Hepatocyte (in vitro differentiated cells): ENCODE measurements around the gene CALY. TPM values are rescaled to one million over a fixed set of nuclear protein-coding genes. Genes with fewer than 3 reads are reported as not detected.

ENCODE experiments used
- DNase-seq: peaks from one replicate; pipeline ENCODE4 v3.0.0-alpha.2; 2016; ENCODE audit warnings: low spot score
- H2AFZ ChIP-seq: fragments of 200-600 bp; sonication (generic); 2 replicates; pipeline ENCODE4 v1.6.0; 2016; ENCODE audit warnings: antibody characterized with exemption, mild to moderate bottlenecking
- H3K27ac ChIP-seq: fragments of 200-600 bp; sonication (generic); 2 replicates; pipeline ENCODE4 v1.5.1; 2016; ENCODE audit warnings: mild to moderate bottlenecking
- H3K27me3 ChIP-seq: fragments of 200-600 bp; sonication (generic); 2 replicates; pipeline ENCODE4 v1.6.1; 2016
- H3K36me3 ChIP-seq: fragments of 200-600 bp; sonication (generic); replicated peaks from 2 replicates; pipeline ENCODE4 v1.5.1; 2016; ENCODE audit warnings: low read depth; ENCODE audit not compliant: insufficient read depth
- H3K4me1 ChIP-seq: fragments of 200-600 bp; sonication (generic); 2 replicates; pipeline ENCODE4 v1.5.1; 2016; ENCODE audit warnings: mild to moderate bottlenecking, moderate library complexity; ENCODE audit not compliant: insufficient read depth
- H3K4me2 ChIP-seq: fragments of 200-600 bp; sonication (generic); 2 replicates; pipeline ENCODE4 v1.6.0; 2016
- H3K4me3 ChIP-seq: fragments of 200-600 bp; sonication (generic); 2 replicates; pipeline ENCODE4 v1.5.1; 2016; ENCODE audit warnings: mild to moderate bottlenecking
- H3K79me2 ChIP-seq: fragments of 200-600 bp; sonication (generic); 2 replicates; pipeline ENCODE4 v1.6.0; 2017; ENCODE audit warnings: mild to moderate bottlenecking
- H3K9me2 ChIP-seq: fragments of 200-600 bp; sonication (generic); replicated peaks from 2 replicates; pipeline ENCODE4 v1.6.0; 2017; ENCODE audit warnings: mild to moderate bottlenecking; ENCODE audit not compliant: insufficient read depth
- H3K9me3 ChIP-seq: fragments of 200-600 bp; sonication (generic); 2 replicates; pipeline ENCODE4 v1.5.1; 2016; ENCODE audit warnings: low read depth, mild to moderate bottlenecking
- H4K20me1 ChIP-seq: fragments of 200-600 bp; sonication (generic); 2 replicates; pipeline ENCODE4 v1.6.0; 2016; ENCODE audit warnings: mild to moderate bottlenecking; ENCODE audit not compliant: insufficient read depth, poor library complexity, severe bottlenecking
- EZH2 ChIP-seq: fragments of 200-600 bp; sonication (generic); IDR thresholded peaks from 2 replicates; pipeline ENCODE4 v1.6.1; 2016; ENCODE audit warnings: antibody characterized with exemption, mild to moderate bottlenecking, borderline replicate concordance
- EZH2phosphoT487 ChIP-seq: fragments of 200-600 bp; sonication (generic); IDR thresholded peaks from one replicate; pipeline ENCODE4 v1.6.1; 2018; ENCODE audit warnings: antibody characterized with exemption, mild to moderate bottlenecking, low read depth, moderate library complexity; ENCODE audit not compliant: unreplicated experiment, severe bottlenecking
- WGBS: methylation state at CpG from one replicate; pipeline ENCODE4 v1.1.6; 2016; ENCODE audit warnings: low lambda C conversion rate; ENCODE audit errors: missing lambda C conversion rate; 5-methylcytosine and 5-hydroxymethylcytosine counted together
- polyA plus RNA-seq: library from polyadenylated mRNA; unstranded; fragments of >200 nt; fragmentation: Nextera tagmentation; extraction: Ambion mirVana; gene quantifications from 2 replicates; pipeline ENCODE4 v1.2.1, GENCODE V29; 2016
- total RNA-seq: library from RNA; depleted of rRNA; stranded (reverse); fragments of >200 nt; gene quantifications from 2 replicates; pipeline ENCODE4 v1.2.3, GENCODE V29; 2014
- TF ChIP-seq, protein P1 (sequence below): fragments of 200-600 bp; sonication (generic); IDR thresholded peaks from 2 replicates; pipeline ENCODE4 v1.5.1; 2016; ENCODE audit warnings: antibody characterized with exemption, mild to moderate bottlenecking; ENCODE audit not compliant: poor library complexity

CALY gene
- total and polyA plus RNA-seq, 2 experiments from 2014 or later: 2.3 to 3.7 TPM

DNA sequence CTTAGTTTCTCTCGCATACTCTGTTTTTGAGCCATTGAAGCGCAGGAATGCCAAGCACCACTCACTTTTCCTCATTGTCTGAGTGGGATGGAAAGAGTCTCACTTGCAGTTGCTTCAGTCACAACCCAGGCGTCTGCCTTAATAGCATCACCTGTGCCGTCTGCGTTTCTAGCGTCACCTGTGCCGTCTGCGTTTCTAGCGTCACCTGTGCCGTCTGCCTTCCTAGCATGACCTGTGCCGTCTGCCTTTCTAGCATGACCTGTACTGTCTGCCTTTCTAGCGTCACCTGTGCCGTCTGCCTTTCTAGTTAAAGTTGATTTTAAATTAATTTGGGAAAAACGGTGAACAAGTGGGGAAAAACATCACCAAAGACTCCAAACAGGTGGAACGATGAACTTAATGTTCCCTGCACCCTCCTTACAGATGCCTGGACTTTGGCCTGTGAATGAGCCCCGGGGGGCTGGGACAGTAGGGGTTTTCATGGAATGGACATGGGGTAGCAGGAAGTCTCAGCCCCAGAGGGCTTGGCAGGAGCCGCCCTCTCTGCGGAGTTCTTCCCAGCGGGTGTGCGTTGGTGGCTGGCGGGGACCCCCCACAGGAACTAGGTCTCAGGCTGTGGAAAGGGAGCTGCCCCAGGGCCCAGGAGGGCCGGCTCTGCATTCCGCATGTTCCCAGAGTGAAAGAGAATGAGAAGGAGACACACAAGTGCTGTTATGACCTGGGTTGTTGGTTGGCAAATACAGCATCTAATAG, 24.5 kb downstream of the CALY start:
- Histone ChIP-seq H3K9me2 (no peaks in the 10 kb centered on the region), H2AFZ (no peak overlapping the region), H3K4me2 (no peak overlapping the region), H3K27me3 (no peaks in the 10 kb centered on the region), H3K4me3 (no peak overlapping the region), H3K36me3 (no peaks in the 10 kb centered on the region), H3K9me3 (no peaks in the 10 kb centered on the region), H4K20me1 (peaks cover 7% of the 10 kb centered on the region), H3K27ac (no peak overlapping the region), H3K4me1 (peaks cover 4% of the 10 kb centered on the region), H3K79me2 (peaks cover 12% of the 10 kb centered on the region)
- DNase-seq: no peak
- TF ChIP-seq EZH2phosphoT487 (no peak), EZH2 (no peak)
- TF ChIP-seq, protein P1, sequence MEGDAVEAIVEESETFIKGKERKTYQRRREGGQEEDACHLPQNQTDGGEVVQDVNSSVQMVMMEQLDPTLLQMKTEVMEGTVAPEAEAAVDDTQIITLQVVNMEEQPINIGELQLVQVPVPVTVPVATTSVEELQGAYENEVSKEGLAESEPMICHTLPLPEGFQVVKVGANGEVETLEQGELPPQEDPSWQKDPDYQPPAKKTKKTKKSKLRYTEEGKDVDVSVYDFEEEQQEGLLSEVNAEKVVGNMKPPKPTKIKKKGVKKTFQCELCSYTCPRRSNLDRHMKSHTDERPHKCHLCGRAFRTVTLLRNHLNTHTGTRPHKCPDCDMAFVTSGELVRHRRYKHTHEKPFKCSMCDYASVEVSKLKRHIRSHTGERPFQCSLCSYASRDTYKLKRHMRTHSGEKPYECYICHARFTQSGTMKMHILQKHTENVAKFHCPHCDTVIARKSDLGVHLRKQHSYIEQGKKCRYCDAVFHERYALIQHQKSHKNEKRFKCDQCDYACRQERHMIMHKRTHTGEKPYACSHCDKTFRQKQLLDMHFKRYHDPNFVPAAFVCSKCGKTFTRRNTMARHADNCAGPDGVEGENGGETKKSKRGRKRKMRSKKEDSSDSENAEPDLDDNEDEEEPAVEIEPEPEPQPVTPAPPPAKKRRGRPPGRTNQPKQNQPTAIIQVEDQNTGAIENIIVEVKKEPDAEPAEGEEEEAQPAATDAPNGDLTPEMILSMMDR: no peak
- 94% methylated on average over 23 of the region's 23 CpGs for WGBS

DNA sequence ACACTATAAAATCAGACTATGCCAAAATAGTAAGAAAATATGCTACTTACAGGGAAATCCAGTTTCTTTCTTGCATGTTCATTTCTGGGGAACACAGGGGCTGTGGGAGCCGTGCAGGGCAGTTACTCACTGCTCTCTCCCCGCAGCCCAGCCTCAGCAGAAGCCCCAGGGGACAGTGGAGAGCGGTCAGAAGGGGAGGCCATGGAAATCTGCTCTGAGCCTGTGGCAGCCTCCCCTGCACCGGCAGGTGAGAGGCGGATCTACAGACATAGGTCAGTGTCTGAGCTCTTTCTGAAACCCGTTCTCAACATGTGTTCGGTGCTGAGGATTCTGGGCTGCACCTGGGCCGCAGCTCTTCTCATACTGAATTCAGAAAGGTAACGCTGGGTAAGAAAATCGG, 25.1 kb downstream of the CALY start:
- H3K36me3 ChIP-seq: no peaks in the 10 kb centered on the region
- no peaks in the 10 kb centered on the region for H3K9me3 ChIP-seq
- no peaks in the 10 kb centered on the region for H3K27me3 ChIP-seq
- H3K9me2 ChIP-seq: no peaks in the 10 kb centered on the region
- TF ChIP-seq EZH2 (no peak), EZH2phosphoT487 (no peak)
- TF ChIP-seq, protein P1: no peak
- H3K79me2 ChIP-seq: peaks cover 18% of the 10 kb centered on the region
- no peak overlapping the region for H2AFZ ChIP-seq
- H3K4me2 ChIP-seq: no peak overlapping the region
- no peak for DNase-seq
- H3K4me3 ChIP-seq: no peak overlapping the region
- H4K20me1 ChIP-seq: peaks cover 13% of the 10 kb centered on the region
- WGBS: 92% methylated on average over 10 of the region's 10 CpGs
- no peak overlapping the region for H3K27ac ChIP-seq
- peaks cover 7% of the 10 kb centered on the region for H3K4me1 ChIP-seq

DNA sequence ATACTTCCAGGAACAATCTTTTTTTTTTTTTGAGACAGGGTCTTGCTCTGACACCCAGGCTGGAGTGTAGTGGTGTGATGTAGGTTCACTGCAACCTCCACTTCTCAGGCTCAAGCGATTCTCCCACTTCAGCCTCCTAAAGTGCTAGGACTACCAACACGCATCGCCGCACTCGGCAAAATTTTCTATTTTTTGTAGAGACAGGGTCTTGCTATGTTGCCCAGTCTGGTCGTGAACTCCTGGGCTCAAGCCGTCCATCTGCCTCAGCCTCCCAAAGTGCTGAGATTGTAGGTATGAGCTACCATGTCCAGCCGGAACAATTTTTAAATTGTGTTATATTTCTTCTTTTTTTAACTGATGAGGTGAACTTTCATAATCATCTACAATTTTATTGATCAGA, 25.9 kb downstream of the CALY start:
- H3K9me2 ChIP-seq: no peaks in the 10 kb centered on the region
- no peak overlapping the region for H3K27ac ChIP-seq
- no peak overlapping the region for H3K4me3 ChIP-seq
- H3K4me1 ChIP-seq: peaks cover 7% of the 10 kb centered on the region
- WGBS: 97% methylated on average over 8 of the region's 8 CpGs
- H3K9me3 ChIP-seq: no peaks in the 10 kb centered on the region
- no peak for DNase-seq
- no peaks in the 10 kb centered on the region for H3K36me3 ChIP-seq
- TF ChIP-seq EZH2phosphoT487 (no peak), EZH2 (no peak)
- TF ChIP-seq, protein P1: no peak
- H4K20me1 ChIP-seq: peaks cover 20% of the 10 kb centered on the region
- H3K27me3 ChIP-seq: no peaks in the 10 kb centered on the region
- peaks cover 26% of the 10 kb centered on the region for H3K79me2 ChIP-seq
- no peak overlapping the region for H3K4me2 ChIP-seq
- H2AFZ ChIP-seq: no peak overlapping the region
